IPS-NIHi7 (cell line): ENCODE results near the gene PTGES.
"Not testable (repeated sequence)": the region's sequence is repeated elsewhere in the genome, so short reads cannot be mapped to it uniquely, and the experiment has no call there.

Experiments used
- DNase-seq: peaks from one replicate; pipeline ENCODE4 v3.0.0; 2012; ENCODE audit warnings: mixed read lengths; ENCODE audit errors: extremely low spot score

The PTGES gene

DNA sequence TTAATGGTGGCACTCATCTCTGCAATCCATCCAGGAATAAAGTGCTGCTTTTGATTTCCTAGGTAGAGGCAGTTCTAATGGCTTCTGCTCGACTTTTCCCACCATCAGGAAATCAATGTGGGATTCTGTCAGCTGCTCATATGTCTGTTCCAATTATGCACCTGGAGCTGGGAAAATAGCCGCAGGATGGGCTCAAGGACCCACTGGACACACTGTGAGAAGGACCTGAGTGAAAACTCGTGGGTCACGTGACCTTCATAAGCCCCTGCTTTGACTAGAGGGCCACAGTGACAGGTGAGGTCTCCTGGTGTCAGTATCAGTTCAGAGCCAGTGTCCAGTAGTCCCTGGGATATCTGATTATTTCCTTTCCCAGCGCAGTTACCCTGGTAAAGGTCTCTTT is 17.9 kb upstream of the PTGES start:
- no peak for DNase-seq

DNA sequence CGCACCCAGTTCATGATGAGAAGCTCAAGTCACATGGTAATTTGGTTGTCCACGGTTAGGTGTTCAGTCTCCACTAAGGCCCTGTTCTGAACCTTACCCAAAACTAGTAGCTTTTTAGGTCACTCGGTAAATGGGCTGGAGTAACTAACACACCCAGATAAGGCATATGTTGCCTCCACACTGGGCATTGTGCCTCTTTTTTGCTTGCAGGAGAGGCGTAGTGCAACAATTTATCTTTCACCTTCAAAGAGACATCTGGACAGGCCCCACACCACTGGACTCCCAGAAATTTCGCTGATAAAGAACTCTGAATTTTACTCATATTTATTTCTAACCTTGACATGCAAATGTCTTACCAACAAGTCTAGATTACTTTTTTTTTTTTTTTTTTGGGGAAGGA is 16.8 kb upstream of the PTGES start:
- DNase-seq: no peak

DNA sequence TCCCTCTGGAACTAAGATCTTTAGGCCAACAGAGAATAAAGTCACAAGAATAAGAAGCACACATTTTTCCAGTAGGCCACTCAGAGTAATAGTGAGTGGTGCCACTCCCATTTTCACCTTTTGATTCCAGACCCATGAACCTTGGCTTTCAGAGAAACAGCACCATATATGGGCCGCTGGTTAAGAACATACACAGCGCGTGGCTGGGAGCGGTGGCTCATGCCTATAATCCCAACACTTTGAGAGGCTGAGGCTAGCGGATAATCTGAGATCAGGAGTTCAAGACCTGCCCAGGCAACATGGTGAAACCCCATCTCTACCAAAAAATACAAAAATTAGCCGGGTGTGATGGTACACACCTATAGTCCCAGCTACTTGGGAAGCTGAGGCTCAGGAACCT is 15.6 kb upstream of the PTGES start:
- DNase-seq: no peak

DNA sequence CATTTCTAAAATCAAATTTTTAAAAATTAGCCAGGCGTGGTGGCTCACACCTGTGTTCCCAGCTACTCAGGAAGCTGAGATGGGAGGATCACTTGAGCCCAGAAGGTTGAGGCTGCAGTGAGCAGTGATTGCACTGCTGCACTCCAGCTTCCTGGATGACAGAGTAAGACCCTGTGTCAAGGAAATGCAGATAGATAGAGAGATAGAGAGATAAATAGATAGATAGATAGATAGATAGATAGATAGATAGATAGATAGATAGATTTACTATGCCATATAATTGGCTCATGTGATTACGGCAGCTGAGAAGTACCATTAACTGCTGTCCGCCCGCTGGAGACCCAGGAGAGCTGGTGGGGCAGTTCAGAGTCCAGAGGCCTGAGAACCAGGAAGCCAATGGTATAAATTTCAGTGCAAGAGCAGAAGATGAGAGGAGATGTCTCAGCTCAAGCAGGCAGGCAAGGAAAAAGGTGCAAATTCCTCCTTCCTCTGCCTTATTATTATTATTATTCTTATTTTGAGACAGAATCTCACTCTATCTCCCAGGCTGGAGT is 13.0 kb upstream of the PTGES start:
- DNase-seq: no peak

DNA sequence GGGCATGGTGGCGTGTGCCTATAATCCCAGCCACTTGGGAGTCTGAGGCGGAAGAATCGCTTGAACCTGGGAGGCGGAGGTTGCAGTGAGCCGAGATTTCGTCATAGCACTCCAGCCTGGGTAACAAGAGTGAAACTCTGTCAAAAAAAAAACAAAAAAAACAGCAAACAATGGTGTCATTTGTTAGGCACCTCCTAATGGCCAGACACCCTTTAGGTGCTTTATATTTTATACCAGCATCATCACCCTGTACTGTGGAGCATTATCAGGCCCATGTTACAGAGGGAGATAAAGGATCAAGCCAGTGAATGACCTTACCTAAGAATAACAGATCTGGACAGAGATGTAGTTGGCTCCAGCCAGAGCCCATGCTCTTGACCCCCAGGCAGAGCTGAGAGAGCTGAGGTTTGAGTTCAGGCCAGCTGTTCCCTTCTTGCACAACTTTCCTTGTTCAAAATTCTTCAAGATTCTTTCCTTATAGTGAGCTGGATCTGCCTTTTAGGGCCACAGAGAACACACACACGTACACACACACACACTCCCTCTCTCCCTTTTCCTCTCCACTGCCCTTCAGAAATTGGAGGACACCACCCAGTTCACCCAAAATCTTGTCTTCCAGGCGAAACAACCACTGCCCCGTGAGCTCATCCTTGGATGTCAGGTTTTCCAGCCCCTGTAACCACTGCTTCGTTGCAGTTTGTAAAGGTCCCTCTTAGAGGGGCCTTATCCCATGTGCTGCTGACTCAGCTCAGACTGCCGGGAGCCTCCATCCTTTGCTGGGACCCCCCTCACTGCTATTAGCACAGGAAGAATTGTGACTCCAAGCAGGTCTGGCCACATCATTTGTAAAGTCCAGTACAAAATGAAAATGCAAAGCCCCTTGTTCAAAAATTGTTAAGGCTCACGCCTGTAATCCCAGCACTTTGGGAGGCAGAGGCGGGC is 10.4 kb upstream of the PTGES start:
- no peak for DNase-seq

DNA sequence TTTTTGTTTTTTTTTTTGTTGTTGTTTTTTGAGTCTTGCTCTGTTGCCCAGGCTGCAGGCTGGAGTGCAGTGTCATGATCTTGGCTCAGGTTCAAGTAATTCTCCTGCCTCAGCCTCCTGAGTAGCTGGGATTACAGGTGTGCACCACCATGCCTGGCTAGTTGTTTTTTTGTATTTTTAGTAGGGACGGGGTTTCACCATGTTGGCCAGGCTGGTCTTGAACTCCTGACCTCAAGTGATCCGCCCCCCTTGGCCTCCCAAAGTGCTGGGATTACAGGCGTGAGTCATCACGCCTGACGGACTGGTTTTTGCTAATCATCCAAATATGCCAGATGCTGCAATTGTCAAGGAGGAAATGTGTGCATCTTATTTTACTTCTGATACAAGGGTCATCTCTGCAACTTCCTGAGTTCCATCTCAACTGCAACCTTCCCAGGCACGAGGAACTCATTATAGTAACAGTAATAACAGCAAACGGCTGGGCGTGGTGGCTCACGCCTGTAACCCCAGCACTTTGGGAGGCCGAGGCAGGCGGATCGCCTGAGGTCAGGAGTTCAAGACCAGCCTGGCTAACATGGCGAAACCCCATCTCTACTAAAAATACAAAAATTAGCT is 9.6 kb upstream of the PTGES start:
- not testable (repeated sequence) for DNase-seq

DNA sequence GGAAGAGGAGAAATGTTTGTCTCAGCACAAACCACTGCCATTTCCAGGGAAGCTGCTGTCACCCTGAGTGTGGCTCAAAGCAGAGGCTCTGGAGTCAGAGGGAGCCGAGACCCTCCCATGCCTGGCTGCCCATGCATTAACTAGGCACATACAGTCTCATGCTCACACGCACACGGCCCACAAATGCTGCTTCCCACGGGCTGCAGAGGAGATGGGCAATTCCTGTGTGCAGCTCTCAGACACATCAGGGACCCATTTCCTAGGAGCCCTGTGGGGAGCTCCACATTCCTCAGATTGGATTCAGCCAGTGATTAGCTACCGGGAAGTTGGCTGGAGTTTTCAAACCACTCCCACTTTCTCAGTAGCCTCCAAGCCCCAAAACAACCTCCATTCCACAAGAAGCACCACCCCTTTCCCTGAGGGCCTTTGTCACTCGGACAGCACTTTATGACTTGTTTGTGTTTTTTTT is 9.1 kb upstream of the PTGES start:
- DNase-seq: no peak

DNA sequence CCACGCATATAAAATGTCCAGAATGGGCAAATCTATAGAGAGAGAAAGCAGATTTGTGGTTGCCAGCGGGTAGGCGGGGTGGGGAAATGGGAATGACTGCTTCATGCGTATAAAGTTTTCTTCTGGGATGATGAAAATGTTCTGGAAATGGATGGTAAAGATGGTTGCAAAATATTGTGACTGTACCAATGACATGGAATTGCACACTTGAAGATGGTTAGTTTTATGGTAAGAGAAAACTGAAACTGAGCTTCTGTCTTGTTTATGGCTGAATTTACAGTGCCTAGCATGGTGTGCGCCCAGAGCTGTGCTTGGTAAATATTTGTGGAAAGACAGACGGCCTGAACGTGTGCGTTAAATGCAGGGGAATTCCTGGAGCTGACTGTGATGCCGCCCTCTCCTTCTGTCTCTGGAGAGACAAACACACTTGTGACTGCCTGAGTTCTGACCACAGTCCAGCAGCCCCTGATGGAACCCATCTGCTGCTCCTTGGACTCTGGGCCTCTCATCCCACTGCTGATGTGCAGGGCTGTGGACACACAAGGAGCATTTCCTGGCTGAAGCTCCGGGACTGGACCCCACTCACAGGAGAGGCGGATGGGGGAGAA is 8.6 kb upstream of the PTGES start:
- no peak for DNase-seq

DNA sequence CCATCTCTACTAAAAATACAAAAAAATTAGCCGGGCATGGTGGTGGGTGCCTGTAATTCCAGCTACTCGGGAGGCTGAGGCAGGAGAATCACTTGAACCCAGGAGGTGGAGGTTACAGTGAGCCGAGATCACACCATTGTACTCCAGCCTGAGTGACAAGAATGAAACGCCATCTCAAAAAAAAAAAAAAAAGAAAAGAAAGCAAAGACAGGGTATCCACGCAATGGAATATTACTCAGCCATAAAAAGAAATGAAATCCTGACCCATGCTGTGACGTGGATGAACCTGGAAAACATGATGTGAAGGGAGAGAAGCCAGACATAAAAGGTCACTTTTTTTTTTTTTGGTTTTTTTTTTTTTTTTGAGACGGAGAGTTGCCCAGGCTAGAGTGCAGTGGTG is 7.9 kb upstream of the PTGES start:
- DNase-seq: not testable (repeated sequence)

DNA sequence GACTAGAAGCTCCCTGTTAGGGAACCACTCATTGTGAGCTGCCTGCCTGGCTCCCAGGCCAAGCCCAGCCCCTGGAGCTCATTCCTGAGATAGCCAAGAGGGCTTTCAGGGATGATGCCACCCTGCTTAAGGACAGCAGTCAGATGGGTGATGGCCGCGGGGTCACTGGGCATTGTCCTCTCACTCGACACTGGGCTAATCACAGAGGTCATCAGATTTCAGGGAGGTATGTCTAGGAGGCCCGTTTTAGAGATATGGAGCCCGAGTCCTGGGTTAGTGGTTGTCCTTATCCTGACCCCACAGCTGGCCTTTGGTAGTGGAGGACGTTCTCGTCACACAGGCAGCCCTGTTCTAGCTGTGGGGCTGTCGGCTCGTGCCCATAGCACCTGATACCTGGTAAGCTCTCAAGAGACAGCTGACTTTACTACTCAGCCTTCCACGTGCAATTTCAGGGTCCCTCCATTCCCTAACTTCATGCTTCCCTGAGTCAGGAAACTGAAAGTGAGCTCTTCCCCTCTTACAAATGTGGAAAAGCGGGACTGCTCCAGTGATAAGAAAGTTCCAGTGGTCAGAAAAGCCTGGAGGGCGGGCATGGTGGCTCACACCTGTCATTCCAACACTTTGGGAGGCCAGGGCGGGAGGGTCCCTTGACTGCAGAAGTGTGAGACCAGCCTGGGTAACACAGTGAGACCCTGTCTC is 7.1 kb upstream of the PTGES start:
- DNase-seq: no peak

DNA sequence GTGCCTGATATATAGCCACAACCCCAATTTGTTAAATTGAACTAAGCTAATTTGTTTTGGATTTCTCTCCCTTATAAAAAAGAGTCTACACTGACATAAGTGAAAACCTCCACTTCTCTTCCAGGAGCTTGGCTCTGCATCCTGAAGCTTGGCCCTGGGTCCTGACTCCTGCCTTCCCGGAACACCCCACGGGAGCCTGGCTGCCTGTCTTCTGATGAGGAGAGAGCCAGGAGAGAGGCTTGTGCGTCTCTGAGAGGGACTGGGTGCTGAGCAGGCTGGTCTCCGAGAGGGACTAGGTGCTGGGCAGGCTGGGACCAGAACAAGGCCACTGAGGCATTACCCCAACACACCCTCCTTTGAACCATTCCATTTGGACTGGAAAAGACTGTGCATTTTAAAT is 6.5 kb upstream of the PTGES start:
- no peak for DNase-seq

DNA sequence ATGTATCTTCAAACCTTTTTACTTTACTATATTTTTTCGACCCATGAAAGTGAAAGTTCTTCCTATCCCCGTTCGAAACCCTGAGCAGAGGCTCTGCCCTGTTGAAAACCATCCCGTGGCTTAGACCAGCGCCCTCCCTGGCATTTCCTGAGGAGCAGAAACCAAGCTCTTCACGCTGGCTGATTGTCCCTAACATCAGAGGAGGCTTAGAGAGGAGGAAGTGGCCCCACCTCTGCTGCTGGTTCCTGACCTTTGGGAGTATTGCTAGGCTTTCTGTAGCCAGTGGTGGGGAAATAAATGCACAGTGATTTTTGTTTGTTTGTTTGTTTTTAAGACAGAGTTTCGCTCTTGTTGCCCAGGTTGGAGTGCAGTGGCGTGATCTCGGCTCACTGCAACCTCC is 4.2 kb upstream of the PTGES start:
- no peak for DNase-seq

DNA sequence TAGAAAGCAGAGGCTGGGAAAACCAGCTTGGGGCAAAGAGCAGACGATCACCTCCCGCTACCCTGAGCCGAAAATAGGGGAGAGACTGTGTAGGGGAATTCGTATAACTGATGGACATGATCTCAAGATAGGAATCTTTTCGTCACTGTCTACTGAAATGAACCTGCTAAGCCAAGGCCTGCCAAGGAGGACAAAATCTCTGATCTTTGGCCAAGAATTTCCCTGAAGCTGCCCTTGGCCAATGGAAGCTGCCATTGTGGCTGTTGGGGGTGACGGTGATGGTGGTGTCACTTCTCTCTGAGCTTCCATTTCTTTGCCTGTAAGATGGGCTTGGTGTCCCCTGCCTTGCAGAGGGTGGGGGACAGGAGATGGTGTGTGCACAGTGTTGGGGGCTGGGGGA is 3.3 kb upstream of the PTGES start:
- DNase-seq: no peak

DNA sequence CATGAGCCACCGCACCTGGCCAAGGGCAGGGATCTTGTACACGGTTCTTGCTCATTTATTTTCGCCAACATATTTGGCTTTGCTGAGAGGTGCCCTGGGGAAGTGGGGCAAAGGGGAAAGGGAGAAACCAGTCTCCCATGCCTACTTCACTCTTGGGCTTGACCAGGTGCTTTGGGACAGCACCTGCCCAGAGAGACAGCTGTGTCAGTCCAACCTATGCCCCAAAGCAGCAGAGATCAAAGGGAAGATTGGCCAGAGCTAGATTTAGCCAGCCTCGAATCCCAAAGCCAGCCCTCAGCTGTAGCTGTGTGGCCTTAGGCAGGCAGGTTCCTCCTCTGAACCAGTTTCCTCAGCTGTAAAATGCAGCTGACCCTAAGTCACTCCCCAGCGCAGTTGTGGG is 2.3 kb upstream of the PTGES start:
- DNase-seq: no peak

DNA sequence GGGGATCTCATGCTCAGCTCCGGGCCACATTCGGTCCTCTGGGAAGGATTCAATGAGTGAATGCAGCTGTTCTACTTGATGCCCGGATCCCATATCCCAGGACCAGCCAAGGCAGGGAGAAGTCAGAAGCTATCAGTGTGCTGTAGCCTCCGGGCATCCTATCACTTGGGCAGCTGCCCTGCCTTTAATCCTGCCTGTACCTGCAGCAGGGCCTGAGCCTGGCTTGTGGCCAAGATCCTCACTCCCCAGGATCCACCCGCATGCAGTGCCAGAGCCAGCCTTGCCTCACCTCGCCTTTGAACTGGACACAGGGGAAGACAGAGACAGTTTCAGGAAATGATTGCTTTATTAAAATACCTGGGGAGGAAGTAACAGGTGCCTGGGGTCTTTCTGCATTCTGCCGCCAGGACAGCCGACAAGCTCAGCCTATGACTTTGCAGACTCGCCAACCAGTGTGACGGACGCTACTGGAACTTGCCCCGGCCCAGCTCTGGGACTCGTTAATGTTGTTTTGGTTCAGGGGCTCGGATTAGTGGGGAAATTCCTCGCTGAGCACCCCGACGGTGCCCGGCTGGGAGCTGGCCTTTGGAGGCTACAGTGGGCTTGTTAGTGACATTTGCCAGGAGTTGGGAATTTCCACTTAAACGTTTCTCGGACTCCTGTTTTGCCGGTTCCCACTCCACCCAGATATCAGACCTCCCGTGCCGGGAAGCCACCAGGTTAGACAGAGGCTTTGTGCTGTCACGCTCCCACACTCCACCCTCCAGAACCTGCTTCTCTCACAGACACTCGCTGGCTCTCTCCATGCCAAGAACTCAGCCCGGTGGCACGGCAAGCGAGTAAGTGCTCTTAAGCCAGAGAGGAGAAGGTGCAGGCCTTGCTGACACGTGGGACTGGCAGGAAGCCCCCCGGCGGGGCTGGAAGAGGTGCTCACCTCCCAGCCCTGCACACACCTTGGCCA is 721 bp downstream of the PTGES start:
- DNase-seq: no peak

DNA sequence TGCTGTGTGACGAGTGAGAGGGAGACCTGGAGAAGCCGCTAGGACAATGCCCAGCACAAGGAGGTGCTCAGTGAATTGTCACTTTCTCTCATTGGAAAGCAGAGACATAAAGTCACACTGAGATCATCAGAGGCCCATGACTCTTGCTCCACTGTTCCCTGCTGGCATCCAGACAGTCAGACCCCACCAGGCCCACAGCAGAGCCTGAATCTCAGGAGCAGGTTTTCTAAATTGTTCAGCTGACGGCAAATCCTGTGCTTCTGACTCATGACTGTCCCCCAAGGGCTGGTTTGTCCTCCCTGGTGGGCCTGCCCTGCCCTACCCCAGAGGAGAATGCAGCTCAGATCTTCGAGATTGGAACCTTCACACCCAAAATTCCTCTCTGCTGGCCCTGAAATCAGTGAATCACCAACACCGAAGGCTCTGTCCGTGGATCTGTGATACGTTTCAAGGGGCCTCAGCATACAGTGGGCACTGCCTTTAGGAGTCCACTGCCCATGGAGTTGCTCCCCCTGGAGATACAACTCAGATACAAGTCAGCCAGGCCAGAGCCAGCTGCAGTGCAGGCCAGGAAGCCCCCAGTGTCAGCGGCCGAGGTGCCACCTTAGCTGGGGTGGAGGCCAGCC is 2.7 kb downstream of the PTGES start:
- no peak for DNase-seq

DNA sequence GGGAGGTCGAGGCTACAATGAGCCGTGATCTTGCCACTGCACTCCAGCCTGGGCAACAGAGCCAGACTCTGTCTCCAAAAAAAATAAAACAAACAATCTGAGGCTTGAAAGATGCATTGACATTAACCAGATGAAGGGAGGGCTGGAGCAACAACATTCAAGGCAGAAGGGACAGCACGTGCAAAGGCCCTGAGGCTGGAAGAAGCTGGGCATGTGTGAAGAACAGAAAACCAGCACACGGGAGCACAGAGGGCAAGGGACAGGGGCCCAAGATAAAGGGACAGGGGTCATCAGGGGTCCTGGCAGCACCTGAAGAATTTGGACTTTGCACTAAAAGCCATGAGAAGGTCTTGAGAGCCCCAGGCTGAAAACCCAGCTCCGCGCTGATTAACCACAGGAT is 3.3 kb downstream of the PTGES start:
- no peak for DNase-seq

DNA sequence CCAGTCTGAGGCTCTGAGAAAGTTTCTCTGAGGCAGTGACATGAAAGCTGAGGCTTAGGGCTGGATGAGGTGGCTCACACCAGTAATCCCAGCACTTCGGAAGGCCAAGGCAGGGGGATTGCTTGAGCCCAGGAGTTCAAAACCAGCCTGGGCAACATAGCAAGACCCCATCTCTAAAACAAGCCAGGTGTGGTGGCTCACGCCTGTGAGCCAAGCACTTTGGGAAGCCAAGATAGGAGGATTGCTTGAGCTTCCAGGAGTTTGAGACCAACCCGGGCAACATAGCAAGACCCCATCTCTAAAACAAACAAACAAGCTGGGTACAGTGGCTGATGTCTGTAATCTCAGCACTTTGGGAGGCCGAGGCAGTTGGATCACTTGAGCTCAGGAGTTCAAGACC is 3.8 kb downstream of the PTGES start:
- DNase-seq: not testable (repeated sequence)

DNA sequence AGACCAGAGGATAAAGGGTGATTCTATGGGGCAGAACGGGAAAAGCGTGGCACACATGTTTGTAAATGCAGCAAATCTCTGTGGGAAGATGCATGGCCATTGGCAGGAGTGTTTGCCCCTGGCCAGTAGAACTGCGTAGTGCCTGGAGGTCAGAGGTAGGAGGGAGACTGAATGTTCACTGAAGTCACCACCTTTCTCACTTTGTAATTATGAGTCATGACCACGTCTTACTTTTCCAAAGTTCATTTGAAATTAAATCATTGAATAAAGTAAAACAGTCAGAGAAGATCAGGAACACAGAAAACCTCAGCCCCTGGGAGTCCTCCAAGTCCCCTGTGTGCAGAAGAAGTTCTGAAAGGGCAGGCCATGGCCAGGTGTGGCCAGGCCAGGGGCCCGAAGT is 4.6 kb downstream of the PTGES start:
- no peak for DNase-seq

DNA sequence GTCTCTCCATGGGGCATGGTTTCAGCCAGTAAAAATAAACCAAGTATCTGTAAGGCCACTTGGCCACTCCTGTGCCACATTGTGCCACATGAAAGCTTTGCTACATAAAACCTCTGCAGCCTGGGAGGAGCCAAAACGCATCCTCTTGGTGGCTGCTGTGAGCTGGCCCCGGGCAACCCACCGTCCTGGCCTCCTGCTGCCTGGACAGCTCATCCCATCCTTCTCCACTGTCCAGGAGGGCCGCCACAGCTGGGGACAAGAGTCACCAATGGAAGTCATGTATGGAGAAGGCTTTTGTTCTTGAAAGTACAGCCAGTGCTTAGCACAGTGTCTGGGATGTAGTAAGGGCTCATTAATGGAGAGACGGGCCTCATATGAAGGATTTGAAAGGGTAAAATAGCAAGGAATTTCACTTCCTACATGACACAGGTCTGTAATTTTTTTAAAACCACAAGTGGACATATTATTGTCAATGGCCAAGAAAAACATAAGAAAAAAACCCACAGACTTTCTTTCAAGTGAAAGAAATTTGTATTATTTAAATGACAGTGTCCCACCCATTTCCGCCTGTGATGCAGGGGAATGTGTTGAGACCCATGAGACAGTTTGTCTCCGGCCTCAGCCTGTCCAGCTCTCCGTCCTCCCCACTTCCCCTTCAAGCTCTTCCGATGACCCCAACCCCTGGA is 6.6 kb downstream of the PTGES start:
- no peak for DNase-seq
